ENCODE data around the gene PSMG3.

PSMG3 gene

GRCh38 chr7:1599640-1600395 is 30.0 kb upstream of the PSMG3 start:
- TF ChIP-seq EZH2phosphoT487 (conservative IDR thresholded peaks at IDR 0.05; ENCODE audit: low read length): no peak
- TF ChIP-seq, protein P1, sequence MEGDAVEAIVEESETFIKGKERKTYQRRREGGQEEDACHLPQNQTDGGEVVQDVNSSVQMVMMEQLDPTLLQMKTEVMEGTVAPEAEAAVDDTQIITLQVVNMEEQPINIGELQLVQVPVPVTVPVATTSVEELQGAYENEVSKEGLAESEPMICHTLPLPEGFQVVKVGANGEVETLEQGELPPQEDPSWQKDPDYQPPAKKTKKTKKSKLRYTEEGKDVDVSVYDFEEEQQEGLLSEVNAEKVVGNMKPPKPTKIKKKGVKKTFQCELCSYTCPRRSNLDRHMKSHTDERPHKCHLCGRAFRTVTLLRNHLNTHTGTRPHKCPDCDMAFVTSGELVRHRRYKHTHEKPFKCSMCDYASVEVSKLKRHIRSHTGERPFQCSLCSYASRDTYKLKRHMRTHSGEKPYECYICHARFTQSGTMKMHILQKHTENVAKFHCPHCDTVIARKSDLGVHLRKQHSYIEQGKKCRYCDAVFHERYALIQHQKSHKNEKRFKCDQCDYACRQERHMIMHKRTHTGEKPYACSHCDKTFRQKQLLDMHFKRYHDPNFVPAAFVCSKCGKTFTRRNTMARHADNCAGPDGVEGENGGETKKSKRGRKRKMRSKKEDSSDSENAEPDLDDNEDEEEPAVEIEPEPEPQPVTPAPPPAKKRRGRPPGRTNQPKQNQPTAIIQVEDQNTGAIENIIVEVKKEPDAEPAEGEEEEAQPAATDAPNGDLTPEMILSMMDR (IDR thresholded peaks at IDR 0.05; ENCODE audit: insufficient read depth, low read length, poor library complexity, severe bottlenecking): no peak
- no peaks in the 10 kb centered on the region for H3K9me3 ChIP-seq (ENCODE audit: insufficient read depth, low read length)
- H3K79me2 ChIP-seq (ENCODE audit: insufficient read depth, low read length): no peaks in the 10 kb centered on the region
- no peak overlapping the region for H3K27ac ChIP-seq (ENCODE audit: low read depth, low read length)
- no peak overlapping the region for H3K4me2 ChIP-seq (ENCODE audit: low read depth, low read length, poor library complexity, severe bottlenecking)
- H2AFZ ChIP-seq (ENCODE audit: low read depth, low read length, severe bottlenecking): no peak overlapping the region
- H3K27me3 ChIP-seq (ENCODE audit: low read length): no peaks in the 10 kb centered on the region
- H4K20me1 ChIP-seq (ENCODE audit: low read depth, low read length): no peaks in the 10 kb centered on the region
- no peaks in the 10 kb centered on the region for H3F3A ChIP-seq (ENCODE audit: insufficient read depth)
- H3K4me3 ChIP-seq (ENCODE audit: insufficient read depth, low read length, poor library complexity, severe bottlenecking): no peak overlapping the region
- H3K9ac ChIP-seq (ENCODE audit: low read length): no peak overlapping the region
- H3K36me3 ChIP-seq (ENCODE audit: low read length): no peaks in the 10 kb centered on the region
- no peaks in the 10 kb centered on the region for H3K9me2 ChIP-seq (replicated peaks; ENCODE audit: insufficient read depth, low read length)

DNA sequence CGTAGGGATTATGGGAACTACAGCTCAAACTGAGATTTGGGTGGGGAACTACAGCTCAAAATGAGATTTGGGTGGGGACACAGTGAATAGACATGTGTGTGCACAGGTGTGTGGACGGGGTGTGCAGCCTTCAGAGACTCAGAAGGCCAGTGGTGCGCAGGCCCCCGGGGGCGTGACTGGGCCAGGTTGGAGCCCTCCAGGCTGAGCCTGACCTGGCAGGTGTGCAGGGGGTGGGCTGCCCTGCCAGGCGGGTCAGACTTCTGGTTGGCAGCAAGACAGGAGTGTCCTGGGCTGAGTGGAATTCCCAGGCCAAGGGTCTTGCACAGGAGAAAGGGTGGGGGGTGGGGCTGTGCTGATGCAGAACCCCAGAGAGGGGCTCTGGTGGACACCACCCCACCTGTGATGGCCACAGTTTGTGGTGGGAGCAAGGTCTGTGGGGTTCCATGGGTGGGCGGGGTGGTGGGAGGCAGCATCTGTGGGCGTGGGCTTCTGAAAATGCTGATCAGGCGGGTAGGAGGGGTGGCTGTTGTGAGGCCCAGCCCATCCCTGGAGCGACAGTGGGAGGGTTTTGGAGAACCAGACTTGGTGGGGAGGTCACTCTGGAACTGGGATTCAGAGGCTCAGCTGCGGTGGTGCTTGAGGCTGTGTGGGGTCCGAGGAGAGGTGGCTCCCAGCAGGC is 29.3 kb upstream of the PSMG3 start:
- H3K4me3 ChIP-seq (ENCODE audit: insufficient read depth, low read length, poor library complexity, severe bottlenecking): no peak overlapping the region
- no peak overlapping the region for H3K9ac ChIP-seq (ENCODE audit: low read length)
- no peaks in the 10 kb centered on the region for H3K9me2 ChIP-seq (replicated peaks; ENCODE audit: insufficient read depth, low read length)
- H3K36me3 ChIP-seq (ENCODE audit: low read length): no peaks in the 10 kb centered on the region
- no peaks in the 10 kb centered on the region for H3K79me2 ChIP-seq (ENCODE audit: insufficient read depth, low read length)
- TF ChIP-seq, protein P1 (IDR thresholded peaks at IDR 0.05; ENCODE audit: insufficient read depth, low read length, poor library complexity, severe bottlenecking): no peak
- no peak for TF ChIP-seq EZH2phosphoT487 (conservative IDR thresholded peaks at IDR 0.05; ENCODE audit: low read length)
- H3K27ac ChIP-seq (ENCODE audit: low read depth, low read length): no peak overlapping the region
- no peak overlapping the region for H2AFZ ChIP-seq (ENCODE audit: low read depth, low read length, severe bottlenecking)
- H3F3A ChIP-seq (ENCODE audit: insufficient read depth): no peaks in the 10 kb centered on the region
- no peaks in the 10 kb centered on the region for H3K27me3 ChIP-seq (ENCODE audit: low read length)
- no peak overlapping the region for H3K4me2 ChIP-seq (ENCODE audit: low read depth, low read length, poor library complexity, severe bottlenecking)
- no peaks in the 10 kb centered on the region for H3K9me3 ChIP-seq (ENCODE audit: insufficient read depth, low read length)
- H4K20me1 ChIP-seq (ENCODE audit: low read depth, low read length): no peaks in the 10 kb centered on the region

GRCh38 chr7:1598286-1598685 is 28.5 kb upstream of the PSMG3 start:
- Histone ChIP-seq H3K4me2 (ENCODE audit: low read depth, low read length, poor library complexity, severe bottlenecking) (no peak overlapping the region), H3K27me3 (ENCODE audit: low read length) (no peaks in the 10 kb centered on the region), H3K9me2 (replicated peaks; ENCODE audit: insufficient read depth, low read length) (no peaks in the 10 kb centered on the region), H3F3A (ENCODE audit: insufficient read depth) (no peaks in the 10 kb centered on the region), H3K27ac (ENCODE audit: low read depth, low read length) (no peak overlapping the region), H3K9me3 (ENCODE audit: insufficient read depth, low read length) (no peaks in the 10 kb centered on the region), H3K4me3 (ENCODE audit: insufficient read depth, low read length, poor library complexity, severe bottlenecking) (no peak overlapping the region), H4K20me1 (ENCODE audit: low read depth, low read length) (no peaks in the 10 kb centered on the region), H3K36me3 (ENCODE audit: low read length) (no peaks in the 10 kb centered on the region), H2AFZ (ENCODE audit: low read depth, low read length, severe bottlenecking) (no peak overlapping the region), H3K9ac (ENCODE audit: low read length) (no peak overlapping the region), H3K79me2 (ENCODE audit: insufficient read depth, low read length) (no peaks in the 10 kb centered on the region)
- no peak for TF ChIP-seq EZH2phosphoT487 (conservative IDR thresholded peaks at IDR 0.05; ENCODE audit: low read length)
- TF ChIP-seq, protein P1 (IDR thresholded peaks at IDR 0.05; ENCODE audit: insufficient read depth, low read length, poor library complexity, severe bottlenecking): no peak
